Femur (tissue), 1 donor: Measurements from ENCODE around the gene GALNT5.

Source experiments
- DNase-seq: peaks from one replicate; pipeline ENCODE4 v3.0.0-alpha.2; 2017

GALNT5 gene

DNA sequence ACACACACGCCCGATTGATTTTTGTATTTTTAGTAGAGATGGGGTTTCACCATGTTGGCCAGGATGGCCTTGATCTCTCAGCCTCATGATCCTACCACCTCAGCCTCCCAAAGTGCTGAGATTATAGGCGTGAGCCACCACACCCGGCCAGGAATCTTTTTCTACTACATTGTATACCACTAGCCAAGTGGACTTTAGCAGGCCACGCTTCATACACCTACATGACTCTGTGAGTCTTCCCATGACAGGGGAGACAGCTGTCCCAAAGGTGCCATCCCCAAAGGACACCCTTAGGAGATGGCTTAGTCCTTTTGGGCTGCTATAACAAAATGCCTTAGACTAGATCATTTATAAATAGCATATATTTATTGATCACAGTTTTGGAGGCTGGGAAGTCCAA, 35.3 kb downstream of the GALNT5 start:
- no peak for DNase-seq

DNA sequence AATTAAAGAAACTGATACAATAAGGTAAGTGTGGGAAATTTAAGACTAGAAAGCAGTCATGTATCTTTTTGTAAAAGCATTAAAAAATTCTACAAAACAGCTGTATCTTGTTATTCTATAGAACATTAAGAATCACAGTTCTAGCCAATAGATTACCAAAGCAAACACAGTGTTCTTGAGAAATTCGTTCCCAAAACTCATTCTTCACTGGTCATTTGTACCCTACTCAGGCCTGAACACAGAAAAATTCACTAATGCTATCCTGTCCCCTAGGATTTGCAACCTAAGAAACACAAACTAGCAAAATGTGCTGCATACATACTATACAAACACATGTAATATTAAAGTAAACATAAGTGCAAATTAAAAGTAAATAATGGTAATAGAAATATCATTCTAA, 39.0 kb downstream of the GALNT5 start:
- DNase-seq: no peak

DNA sequence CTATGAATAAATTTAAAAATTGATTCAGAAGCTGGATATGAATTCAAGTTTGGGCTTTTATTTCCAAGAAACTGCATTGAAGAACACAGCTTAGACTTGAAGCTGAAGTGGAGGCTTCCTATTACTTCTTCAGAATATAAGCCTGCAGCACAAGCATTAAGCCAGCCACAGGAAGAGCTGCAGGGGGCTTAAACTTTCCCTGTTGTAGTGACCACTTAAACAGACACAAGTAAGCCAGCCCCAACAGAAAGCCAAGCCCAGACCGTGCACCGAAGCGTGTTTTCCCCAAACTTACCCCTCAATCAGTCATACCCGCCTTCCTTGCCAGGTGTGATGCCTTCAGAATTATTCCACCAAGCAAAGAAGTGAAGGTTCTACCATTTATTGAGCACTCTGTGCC, 39.5 kb downstream of the GALNT5 start:
- DNase-seq: no peak

DNA sequence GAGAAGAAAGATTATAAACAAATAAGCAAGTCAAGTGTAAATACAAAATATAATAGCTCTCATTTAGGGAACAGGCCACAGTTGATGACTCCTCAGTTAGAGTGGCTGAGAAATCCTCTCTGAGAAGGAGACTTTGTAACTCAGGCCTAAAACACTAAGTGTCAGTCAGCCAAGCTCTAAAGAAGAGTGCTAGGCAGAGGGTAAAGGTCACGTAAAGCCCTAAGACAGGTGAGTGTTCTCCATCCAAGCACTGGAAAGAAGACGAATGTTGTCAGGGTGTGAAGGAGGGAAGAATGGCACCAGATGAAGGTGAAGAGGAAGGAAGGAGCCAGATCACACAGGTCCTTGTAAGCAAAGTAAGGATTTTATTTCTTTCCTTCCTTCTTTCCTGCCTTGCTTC, 43.8 kb downstream of the GALNT5 start:
- no peak for DNase-seq

DNA sequence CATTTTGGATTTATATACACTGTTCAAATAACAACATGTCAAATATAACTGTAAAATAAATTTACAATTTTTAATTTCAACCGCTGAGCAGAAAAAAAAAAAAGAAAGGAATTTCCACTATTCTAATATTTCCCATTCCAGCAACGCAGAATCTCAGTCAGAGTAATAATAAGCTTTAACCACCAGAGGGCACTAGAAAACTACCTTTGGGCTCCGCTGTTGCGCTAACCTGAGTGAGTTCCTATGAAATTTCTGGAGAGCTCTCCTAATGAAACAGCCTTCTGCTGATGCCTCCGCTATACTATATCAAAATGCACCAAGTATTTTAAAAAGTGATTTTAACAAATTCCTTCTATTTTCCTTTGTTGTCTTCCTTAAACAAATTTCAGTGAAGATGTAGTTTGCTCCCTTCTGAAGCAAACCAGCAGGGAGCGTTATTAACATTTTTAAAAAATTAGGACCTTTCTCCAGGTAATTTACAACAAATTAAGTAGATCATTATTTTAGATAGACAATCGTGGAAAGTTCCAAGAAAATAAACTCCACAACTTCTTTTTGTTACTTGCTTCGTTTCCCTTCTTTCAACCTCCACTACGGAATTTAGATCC, 45.1 kb downstream of the GALNT5 start:
- peak; percentile 33 for DNase-seq

DNA sequence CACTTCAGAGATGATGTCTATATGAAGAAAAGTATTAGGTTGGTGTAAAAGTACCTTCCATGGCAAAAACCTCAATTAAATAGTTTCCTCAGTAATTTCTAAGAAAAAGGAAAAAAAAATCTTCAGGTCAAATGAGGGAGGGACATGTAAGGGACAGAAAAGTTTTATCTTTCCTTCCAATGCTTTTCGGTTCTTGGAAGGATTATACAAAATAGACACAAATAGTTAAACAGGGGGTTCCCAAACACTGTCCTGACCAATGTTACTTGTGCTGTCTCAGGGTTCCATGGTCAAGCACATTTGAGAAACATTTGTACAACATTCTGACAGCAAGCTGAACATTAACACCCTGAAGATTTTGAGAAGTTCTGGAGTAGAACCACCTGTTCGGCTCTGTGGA, 46.1 kb downstream of the GALNT5 start:
- DNase-seq: no peak

DNA sequence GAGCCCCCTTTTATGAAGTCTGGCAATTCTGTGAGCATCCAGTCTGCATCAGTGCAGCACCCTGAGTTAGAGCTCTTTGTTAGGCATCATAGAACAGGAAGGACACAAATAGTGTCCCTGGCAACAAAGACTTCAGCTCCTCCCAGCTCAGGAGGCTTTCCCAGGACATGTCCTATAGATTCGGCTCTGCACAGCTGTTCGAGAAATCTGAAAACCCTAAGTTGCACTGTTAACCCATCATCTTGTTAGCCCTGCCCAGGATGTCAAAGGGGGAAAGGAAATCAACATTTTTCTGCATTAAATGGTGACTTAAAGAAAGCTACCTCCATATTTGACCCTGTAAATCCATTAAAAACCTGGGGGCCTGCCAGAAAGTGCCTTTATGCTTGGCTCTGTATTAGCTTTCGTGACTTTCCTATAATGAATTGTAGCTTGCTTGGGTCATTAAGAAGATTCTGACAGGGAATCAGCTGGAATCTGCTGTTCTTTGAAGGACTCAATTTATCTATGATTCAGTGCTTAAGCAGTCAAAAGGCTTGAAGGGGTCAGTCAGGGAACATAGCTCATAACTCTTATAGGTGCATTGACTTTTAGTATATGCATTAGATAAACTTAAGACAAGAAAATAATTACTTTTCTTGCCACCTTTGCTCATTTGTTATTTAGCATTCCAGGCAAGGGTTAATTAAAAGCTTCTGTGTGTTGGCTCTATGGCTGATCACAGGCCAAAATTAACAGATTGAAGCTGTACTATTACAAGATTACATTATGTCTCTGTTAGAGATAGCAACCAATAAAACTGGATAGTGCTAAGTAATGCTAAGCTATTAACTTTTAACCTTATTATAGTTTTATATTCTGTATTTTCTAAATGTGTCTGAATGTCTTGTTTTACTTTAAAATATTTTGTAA, 47.6 kb downstream of the GALNT5 start:
- DNase-seq: no peak

DNA sequence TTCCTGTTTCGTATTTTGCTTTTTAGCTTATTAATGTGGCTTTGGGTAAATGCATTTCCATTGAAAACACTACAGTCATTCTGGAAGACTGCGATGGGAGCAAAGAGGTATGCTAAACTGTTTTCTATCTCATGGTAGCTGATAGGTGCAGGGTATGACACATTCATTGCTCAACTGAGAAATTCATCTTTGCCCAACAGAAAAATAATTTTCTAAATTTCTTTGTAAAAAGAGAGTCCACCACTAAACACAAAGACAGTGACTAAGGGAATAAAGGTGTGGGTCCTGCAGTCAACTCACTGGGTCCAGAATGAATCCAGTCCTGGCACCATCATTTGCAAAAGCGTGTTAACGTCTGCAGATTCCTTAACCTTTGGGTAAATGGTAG, 48.2 kb downstream of the GALNT5 start:
- DNase-seq: no peak

DNA sequence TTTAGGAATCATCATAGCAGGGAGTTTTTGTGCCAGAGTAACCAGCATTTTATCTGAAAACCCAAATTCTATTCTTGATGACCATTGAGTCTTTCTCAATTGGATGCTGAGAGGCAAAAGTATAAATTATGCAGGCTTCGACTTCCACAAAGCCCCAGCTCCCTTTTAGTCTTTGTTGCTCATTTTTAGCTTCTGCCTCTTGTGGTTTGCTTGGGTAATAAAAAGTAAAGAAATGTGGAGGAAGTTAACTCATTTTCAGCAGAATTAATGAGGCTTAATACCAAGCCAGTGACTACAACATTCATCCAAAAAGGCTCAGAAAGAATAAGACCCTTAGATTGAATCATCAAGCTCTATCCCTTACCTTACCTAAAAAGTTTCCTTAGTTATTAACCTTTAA, 49.5 kb downstream of the GALNT5 start:
- no peak for DNase-seq

DNA sequence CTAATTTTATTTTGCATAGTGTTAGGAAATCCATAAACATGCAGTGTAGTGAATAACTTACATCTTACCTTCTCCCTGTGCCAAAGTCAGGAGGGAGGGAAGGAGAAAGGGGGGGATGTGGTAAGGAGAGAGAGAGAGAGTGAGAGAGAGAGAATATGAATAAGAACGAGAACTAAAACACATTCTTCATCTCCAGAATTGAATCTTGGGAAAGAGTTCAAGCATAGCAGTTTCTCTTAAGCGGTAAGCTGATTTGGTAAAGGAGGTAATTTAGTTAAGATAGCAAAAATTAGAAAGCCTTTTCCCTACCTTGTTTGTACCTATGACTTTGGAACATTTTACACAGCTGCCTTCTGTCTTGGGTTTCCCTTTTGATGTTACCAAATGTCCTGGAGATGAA, 52.4 kb downstream of the GALNT5 start:
- no peak for DNase-seq

DNA sequence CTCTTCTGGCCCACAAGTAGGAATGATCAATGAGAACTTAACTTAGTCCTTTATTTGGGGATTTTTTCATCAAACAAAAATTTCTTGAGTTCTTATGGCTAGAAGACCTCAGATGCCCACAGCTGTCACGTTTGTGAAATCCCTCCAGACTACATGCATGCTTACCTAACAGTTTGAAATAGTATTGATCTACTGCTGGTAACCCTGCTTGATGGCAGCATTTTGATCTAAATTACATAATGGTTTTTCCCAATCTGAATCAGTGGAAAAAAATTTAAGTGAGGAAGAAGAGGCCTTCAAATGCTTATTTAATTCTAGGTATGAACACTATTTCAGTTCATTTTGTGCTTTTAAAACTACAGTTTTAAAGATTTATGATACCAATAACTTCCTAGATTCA, 54.2 kb downstream of the GALNT5 start:
- no peak for DNase-seq

DNA sequence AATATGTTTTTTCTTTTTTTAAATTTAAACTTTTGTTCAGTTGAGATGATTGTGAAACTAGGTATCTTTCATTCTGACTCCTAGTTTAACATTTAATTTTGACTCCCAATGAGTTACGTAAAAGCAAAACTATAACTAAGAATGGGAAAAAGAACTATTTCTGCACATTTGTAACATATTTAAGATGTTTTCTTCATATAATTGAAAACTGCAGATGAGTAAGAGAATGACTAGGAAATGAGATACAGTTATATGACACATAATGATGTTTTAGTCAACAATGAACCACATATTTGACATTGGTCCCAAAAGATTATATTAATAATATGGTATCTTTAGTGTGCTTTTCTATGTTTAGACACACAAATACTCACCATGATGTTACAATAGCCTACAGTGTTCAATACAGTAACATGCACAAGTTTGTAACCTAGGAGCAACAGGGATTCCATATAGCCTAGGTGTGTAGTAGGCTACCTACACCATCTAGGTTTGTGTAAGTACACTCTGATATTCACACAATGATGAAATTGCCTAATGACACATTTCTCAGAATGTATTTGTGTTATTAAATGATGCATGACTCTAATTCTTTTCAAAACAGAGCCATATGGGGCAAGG, 55.5 kb downstream of the GALNT5 start:
- no peak for DNase-seq

DNA sequence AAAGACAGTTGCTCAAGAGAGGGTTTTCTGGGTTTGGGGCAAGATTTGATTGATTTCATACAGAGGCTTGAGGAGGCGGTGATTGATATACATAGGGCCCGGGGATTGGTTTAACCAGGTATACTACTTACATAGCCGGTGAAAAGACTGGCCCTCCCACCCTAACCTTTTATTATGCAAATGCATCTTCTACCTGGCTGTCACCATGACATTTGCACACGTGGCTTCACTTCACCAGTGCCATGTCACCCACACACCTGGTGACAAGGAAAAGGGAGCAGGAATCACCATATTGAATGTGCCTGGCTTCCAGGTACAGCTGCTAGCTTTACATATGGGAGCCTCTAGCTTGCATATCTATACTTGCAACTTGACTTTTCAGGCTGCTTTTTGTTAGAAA, 58.4 kb downstream of the GALNT5 start:
- DNase-seq: no peak

DNA sequence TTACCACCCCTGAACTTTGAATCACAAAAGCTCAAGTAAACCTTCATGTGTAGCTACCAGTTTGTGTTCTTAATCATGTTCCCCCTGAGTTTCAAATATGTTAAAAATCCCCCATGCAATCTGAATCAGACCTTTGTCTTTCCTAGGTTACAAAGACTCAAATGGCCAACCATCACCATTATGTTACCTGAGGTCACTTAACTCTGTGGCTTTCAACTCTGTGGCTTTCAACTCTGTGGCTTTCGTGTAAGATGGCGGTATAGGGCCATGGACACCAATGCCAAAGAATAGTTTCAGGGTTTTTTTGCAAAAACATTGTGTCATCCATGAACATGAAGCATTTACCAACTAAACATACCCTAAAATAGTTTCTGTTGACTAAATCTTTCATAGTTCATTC, 61.4 kb downstream of the GALNT5 start:
- no peak for DNase-seq

DNA sequence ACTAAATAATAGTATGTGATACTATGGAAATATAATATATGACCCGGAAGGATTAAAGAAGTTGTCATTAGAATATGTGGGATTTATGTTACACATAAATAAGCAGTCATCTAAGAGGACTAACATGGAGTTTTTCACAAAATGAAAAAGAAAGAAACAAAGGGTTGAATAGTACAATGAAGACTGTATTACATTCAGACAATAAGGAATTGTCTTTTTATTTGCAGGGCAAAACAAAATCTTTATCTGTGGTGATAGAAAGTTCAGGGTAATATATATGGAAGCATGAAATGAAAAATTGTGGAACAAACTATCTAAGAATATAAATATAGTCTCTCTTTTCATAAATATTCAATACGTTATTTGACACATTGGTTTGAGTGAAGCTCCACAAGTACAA, 62.3 kb downstream of the GALNT5 start:
- DNase-seq: no peak

DNA sequence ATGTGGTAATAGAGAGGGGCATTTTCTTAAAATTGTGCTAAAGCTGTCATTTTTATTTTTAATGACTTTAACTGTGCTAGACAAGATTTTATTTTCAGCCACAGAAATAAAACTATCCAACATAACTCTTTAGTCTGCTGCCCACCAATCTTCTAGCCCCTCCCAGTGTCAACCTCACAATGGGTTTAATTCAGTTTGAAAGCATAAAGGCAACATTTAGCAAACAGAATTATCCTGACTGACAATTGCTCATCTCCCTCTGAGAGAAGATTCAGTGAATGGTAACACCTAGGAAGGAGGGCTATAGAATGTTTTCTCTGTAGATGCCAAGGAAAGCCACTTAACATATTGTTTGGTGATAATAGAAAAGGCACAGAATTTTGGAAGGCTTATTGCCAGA, 62.9 kb downstream of the GALNT5 start:
- no peak for DNase-seq

DNA sequence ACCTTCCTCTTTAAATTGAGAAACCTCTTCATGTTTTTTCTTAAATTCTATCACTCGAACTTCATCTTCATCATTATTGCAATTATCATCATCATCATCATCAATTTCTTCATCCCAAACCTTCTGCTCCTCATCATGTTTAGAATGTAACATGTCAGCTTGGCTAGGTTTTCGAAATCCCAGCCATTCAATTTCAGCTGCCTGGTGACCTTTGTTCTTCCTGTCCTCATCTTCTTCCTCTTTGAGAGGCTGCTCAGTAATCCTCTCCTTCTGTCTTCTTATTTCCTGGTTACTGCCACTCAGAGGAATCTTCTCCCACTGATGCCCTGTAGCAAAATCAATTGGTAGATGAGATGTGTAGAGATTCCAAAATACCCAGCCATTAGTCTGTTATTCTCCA, 64.0 kb downstream of the GALNT5 start:
- no peak for DNase-seq

DNA sequence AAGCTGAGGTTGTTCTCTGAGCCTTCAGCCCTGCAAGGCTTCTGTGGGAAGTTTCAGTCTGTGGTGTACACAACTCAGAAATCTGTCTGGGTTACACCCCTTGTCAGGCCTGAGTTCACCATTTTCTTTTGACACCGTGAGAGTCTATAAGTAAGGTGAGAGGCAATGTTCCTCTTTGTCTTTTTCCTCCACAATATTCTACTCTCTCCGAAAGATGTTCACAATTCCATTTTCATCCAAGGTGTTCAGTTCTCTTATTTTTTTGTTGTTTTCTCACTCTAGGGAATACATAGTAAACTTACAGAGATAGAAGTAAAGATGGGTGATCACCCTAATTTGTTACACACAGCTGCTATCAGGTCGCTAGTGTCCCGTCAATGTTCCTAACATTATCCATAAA, 64.9 kb downstream of the GALNT5 start:
- DNase-seq: no peak

DNA sequence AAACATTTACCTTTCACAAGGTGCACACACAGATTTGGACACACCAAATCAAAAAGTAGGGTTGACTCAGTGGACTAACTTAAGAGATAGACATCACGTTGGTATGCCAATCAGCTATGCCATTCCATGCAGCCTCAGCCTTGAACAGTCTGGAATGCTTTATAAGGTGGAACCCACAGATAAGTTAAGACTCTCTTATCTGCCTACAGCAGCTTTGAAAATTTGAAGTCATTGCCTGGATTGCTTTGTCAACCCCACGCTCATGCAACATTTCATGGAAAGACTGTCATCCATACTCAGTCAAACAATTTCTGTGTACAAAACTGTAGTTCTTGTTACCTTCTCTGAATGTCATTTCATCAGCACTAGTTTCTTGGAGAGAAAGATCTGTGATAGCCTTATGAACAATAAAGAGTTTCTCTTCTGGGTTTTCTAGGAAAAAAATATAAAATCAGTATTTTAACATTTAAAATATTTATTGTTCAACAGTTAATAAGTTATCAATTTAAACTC, 66.9 kb downstream of the GALNT5 start:
- no peak for DNase-seq

DNA sequence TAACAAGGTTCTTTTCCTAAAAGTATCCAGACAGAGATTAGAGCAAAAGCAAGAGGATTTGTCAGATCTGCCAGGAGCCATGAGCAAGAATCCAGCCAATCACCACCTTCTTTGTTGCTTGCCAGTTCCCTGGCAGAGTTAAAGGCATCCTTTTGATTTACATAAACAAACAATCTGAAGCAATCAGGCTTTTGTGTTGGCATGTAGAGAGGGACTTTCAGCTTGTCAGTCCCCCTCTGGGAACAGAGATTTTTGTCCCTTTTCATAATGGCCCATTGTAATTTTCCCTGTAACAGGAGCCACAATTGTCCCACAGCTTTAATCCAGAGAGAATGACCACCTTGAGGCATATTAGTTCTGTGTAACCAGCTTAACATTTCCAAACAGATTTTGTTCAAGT, 68.3 kb downstream of the GALNT5 start, which contains the start of gene ERMN:
Gene ERMN, minus strand, starts transcription at position 39 of the 400 bp plus-strand sequence. CDS start 182 bp downstream, outside the sequence.
- DNase-seq: no peak

DNA sequence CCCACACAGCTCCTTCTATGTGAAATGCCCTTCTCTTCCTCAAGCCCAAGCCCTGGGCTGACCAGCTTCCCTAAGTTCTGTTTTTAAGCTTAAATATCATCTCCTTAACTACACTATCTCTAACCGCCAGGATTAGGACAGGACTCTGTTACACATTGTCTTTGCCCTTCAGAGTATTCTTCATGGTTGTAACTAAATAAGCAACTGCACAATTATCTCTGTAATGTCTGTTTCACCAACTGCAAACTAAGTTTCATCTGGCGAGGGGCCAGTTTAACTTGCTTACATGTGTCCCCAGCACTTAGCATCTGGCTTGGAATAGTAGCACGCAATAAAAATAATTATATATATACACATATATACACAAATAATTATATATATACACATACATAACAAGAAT, 69.2 kb downstream of the GALNT5 start:
- DNase-seq: peak; percentile 22

DNA sequence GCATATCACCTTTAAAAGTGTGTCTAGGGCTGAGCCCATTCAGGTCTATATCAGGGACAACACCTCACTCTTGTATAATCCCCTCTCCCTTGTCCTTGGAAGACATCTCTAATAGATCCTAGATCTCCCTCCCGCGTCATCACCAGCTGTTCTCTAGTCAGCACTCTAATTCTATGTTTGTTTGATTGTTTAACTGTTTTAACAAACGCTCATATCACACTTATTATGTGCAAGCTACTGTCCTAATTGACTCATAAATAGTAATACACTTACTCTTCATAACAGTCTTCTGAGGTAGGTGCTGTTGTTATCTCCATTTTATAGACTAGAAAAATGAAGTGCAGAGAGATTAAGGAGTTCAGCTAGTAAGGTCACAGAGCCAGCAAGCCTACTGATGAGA, 69.7 kb downstream of the GALNT5 start:
- DNase-seq: no peak

DNA sequence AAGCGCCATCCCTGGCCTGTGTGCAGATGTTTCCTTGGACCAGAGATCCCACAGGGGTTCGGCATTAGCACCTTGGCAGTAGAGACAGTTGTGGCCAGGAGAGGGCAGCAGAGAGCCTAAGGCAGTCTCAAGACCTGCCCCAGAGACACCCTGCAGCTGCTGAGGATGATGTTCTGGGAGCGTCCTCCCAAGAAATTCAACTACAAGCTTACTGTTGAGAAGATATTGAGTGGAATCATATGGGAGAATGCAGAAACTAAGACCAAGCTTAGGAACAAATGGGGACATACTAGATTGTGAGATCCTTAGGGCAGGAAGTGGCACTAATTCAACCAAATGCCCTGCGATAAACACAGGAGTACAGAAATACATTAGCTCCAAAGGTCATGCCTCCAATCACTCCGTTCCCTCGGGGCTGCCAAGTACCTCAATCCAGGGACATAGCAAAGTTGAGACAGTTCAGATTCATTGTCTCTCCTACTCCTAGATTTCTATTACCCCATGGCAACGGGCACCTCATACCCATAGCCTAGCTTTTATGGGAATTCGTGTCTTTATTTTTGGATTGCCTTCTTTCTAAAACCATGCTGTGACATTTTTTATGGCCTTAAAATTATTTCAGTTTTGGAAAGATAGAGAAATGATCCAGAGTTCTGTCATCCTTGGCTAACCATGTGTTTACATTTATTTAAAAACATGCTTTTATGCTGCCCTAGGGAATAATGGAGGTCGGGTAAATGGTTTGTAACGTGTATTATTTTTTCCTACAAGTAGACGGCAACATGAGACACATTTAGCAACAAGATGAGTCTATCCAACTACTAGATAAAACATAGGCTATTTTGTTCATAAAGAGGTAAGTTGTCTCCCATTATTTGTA, 70.4 kb downstream of the GALNT5 start:
- peak; percentile 71 for DNase-seq
